Activated T-cell treated with anti-CD3 and anti-CD28 coated beads for 24 hours (primary cell): ENCODE measurements around the gene NDUFB11.
"Not testable (repeated sequence)": the region's sequence is repeated elsewhere in the genome, so short reads cannot be mapped to it uniquely, and the experiment has no call there.

Experiments
- DNase-seq: peaks from one replicate; pipeline ENCODE4 v3.0.0-alpha.2; 2020; ENCODE audit warnings: low read depth

Gene NDUFB11

DNA sequence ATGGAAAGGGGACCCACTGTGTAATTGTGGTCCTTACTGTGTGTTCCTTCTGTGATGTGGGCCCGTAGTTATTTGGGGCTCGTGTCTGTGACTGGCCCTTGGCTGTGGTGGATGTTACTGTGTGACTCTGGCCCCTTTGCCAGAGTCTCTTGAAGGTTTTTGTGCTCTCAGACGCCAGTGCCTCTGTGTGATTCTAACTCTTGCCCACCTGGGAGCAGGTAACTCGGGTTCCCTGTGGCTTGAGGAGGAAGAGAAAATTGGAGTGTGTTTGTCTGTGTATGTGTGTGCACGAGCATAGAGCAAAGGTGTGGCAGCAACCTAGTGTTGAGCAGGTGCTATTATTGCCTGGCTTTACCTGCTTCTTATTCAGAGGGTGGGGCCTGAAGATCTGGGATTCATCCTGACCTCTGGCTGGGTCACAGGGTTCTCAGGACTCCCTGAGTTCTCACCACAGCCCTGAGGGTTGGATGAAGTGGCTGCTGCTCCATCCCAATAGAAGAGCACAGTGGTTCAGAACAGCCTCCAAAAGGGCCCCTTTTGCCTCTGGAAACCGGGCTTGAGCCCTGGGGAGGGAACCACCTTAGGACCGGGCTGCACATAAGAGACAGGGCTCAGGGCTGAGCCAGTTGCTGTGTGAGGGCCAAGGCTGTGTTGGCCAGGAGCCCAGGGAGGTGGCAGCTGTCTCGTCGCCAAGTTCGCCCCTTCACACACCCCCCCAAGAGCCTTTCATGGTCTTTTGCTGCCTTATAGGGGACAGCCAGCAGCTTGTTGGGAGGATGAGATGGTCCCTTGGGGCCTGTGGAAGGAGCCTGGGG, 1.8 kb upstream of the NDUFB11 start:
- DNase-seq, result no peak

GRCh38 chrX:47145395-47146120, 1.1 kb upstream of the NDUFB11 start:
- no peak for DNase-seq

- DNase-seq, result peak; percentile 6
These were observed 442 bp downstream of the NDUFB11 start for GRCh38 chrX:47143894-47144625.

GRCh38 chrX:47138171-47138570, 6.3 kb downstream of the NDUFB11 start:
- DNase-seq, result no peak

- not testable (repeated sequence) for DNase-seq
These were observed 8.9 kb downstream of the NDUFB11 start for GRCh38 chrX:47135650-47136049.

- no peak for DNase-seq
These were observed 11.0 kb downstream of the NDUFB11 start for GRCh38 chrX:47133493-47133892.

DNA sequence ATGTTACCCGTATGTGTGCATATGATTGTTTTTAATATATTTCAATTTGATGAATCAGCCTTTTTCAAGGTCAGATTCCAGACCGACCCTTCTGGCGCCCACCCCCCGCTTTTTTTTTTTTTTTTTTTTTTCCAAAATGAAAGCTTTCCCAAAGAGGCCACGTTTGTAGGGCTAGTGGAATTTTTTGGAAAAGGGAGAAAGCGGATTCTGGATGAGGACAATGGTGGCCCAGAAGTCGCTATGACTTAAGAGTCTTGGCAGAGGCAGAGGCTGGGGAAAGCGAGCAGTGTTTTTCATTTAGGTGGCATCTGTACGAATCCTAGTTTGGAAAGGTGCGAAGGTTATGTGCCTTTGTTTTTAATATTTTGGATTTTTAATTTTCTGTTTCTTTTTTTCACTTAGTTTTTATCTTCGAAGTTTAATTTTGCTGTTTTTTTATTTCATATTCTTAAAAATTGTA, 14.6 kb downstream of the NDUFB11 start:
- DNase-seq, result no peak

- peak; percentile 83 for DNase-seq
These were observed 15.2 kb downstream of the NDUFB11 start for GRCh38 chrX:47129157-47129898.

DNA sequence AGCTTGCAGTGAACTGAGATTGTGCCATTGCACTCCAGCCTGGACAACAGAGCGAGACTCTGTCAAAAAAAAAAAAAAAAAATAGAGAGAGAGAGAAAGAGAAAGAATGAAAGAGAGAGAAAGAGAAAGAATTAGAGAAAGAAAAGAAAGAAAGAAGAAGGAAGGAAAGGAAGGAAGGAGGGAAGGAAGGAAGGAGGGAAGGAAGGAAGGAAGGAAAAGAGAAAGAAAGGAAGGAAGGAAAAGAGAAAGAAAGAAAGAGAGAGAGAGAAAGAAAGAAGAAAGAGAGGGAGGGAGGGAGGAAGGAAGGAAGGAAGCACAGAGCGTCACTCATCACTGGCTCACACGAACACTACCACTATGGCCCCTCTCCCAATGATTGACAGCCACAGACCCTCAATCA, 20.0 kb downstream of the NDUFB11 start:
- DNase-seq, result not testable (repeated sequence)

DNA sequence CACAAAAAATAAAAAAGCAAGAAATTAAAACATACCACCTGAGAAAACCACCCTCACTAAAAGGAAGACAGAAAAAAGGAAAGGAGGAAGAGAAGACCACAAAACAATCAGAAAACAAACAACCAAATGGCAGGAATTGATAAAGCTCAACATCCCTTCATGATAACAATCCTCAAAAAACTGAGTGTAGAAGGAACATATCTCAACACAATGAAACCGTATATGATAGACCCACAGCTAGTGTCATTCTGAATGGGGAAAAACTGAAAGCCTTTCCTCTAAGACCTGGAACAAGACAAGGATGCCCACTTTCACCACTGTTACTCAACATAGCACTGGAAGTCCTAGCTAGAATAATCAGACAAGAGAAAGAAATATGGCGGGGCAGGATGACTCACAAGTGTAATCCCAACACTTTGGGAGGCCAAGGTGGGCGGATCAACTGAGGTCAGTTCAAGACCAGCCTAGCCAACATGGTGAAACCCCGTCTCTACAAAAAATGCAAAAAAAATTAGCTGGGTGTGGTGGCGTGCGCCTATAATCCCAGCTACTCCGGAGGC, 27.9 kb downstream of the NDUFB11 start:
- not testable (repeated sequence) for DNase-seq

DNA sequence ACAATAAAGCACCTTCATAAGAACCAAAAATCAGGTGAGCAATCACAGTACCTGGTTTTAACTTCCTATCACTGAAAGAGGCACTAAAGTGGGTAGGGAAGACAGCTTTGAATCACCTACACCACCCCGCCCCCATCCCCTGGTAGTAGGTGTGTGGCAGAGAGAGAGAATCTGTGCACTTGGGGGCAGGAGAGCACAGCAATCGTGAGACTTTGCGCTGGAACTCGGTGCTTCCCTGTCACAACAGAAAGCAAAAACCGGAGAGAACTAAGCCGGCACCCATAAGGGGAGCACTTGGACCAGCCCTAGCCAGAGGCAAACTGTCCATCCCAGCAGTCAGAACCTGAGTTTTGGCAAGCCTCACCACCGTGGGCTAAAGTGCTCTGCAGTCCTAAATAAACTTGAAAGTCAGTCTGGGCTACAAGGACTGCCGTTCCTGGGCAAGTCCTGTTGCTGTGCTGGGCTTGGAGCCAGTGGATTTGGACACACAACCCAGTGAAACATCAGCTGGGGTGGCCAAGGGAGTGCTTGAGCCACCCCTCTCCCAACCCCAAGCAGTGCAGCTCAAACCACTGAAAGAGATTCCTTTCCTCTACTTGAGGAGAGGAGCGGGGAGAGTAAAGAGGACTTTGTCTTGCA, 32.1 kb downstream of the NDUFB11 start:
- no peak for DNase-seq

- not testable (repeated sequence) for DNase-seq
These were observed 33.4 kb downstream of the NDUFB11 start for GRCh38 chrX:47110936-47111615.

DNA sequence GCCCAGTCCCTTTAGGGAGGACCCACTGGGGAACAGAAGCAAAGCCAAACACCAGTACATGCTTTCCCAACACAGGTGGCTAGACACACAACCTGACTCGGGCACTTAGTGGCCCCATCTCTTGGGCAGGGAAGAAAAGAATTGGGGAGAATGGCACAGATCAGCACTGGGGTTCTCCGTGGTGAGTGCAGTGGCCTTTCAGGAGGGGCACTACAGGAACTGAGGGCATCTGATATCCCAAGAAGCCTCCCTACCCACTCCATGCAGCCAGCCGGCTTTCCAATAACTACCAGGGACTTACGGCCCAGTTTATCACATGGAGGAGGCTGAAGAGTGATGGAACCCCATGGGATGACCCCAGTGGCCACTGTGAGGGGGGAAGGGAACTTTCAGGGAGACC, 43.3 kb downstream of the NDUFB11 start:
- DNase-seq, result no peak

- no peak for DNase-seq
These were observed 46.0 kb downstream of the NDUFB11 start for GRCh38 chrX:47098338-47099094.

DNA sequence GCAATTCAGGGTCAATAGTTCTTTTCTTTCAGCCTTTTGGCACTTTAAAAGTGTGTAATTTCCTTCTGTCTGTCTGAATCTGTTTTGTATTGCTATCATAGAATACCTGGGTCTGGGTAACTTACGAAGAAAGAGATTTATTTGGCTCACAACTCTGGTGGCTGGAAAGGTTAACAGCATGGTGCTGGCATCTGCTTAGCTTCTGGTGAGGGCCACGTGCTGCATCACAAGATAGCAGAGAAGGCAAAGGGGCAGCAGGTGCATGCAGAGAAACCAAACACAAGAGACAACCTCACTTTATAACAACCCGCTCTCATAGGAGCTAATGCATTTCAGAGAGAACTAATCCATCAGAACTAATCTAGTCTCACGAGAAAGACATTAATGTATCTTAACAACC, 47.5 kb downstream of the NDUFB11 start:
- DNase-seq, result no peak

DNA sequence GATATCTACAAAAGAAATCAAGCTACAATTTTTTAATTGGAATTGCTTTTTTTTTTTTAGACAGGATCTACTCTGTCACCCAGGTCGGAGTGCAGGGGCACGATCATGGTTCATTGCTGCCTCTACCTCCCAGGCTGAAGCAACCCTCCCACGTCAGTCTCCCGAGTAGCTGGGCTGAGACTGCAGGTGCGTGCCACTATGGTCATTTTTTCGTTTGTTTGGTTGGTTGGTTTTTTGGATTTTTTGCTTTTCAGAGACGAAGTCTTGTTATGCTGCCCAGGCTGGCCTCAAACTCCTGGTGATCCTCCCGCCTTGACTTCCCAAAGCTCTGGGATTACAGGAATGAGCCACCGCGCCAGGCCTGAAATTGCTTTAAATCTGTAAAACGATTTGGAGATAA, 50.6 kb downstream of the NDUFB11 start:
- no peak for DNase-seq

- DNase-seq, result no peak
These were observed 51.3 kb downstream of the NDUFB11 start for GRCh38 chrX:47093248-47093647.
